Spleen (tissue), 11 donors: ENCODE data around the gene POU2AF3. TPM values are rescaled to one million over a fixed set of nuclear protein-coding genes. Genes with fewer than 3 reads are reported as not detected.
"Not testable (repeated sequence)": the region's sequence is repeated elsewhere in the genome, so short reads cannot be mapped to it uniquely, and the experiment has no call there.

Source experiments
- DNase-seq: peaks from one replicate; pipeline ENCODE4 v3.0.0-alpha.2; 2020
- H3K27ac ChIP-seq, 8 donors: fragments of 200-600 bp; sonication (generic) in 7 of 8; 1 replicate in 4 of 8; 2 replicates in 4 of 8; pipeline versions ENCODE4 v1.5.0 to v1.8.0; 2016 to 2021; ENCODE audit warnings: inconsistent platforms in 4 of 8, mild to moderate bottlenecking in 4 of 8, moderate library complexity in 1 of 8
- H3K27me3 ChIP-seq, 7 donors: fragments of 200-600 bp; sonication (generic) in 6 of 7; replicated peaks in 1 of 7; 1 replicate in 4 of 7; 2 replicates in 3 of 7; pipeline versions ENCODE4 v1.5.0 to v1.8.0; 2016 to 2021; ENCODE audit warnings: inconsistent platforms in 3 of 7, mild to moderate bottlenecking in 1 of 7
- H3K36me3 ChIP-seq, 6 donors: fragments of 200-600 bp; sonication (generic) in 5 of 6; 1 replicate in 4 of 6; 2 replicates in 2 of 6; pipeline versions ENCODE4 v1.5.0 to v1.8.0; 2016 to 2021; ENCODE audit warnings: inconsistent platforms in 2 of 6
- H3K4me1 ChIP-seq, 6 donors: fragments of 200-600 bp; sonication (generic) in 5 of 6; 1 replicate in 3 of 6; 2 replicates in 3 of 6; pipeline versions ENCODE4 v1.5.0 to v1.8.0; 2016 to 2021; ENCODE audit warnings: inconsistent platforms in 3 of 6
- H3K4me3 ChIP-seq, 8 donors: fragments of 200-600 bp; sonication (generic) in 7 of 8; 1 replicate in 4 of 8; 2 replicates in 4 of 8; pipeline versions ENCODE4 v1.5.0 to v1.8.0; 2016 to 2021; ENCODE audit warnings: inconsistent platforms in 4 of 8, mild to moderate bottlenecking in 4 of 8, moderate library complexity in 2 of 8
- H3K9me3 ChIP-seq, 8 donors: fragments of 200-600 bp; sonication (generic) in 7 of 8; 1 replicate in 4 of 8; 2 replicates in 4 of 8; pipeline versions ENCODE4 v1.5.0 to v1.8.0; 2016 to 2021; ENCODE audit warnings: inconsistent platforms in 4 of 8
- CTCF ChIP-seq, 11 experiments: fragments of 200-600 bp in 7 of 11; fragments of 450-650 bp in 4 of 11; sonication (generic) in 4 of 11; IDR thresholded peaks in 8 of 11; conservative IDR thresholded peaks in 3 of 11; 1 replicate in 7 of 11; 2 replicates in 4 of 11; pipeline versions ENCODE4 v1.4.0 to v1.8.0; 2016 to 2021; ENCODE audit warnings: antibody characterized with exemption in 11 of 11, inconsistent platforms in 4 of 11, mild to moderate bottlenecking in 1 of 11
- POLR2A ChIP-seq, 3 donors: fragments of 450-650 bp; IDR thresholded peaks; one replicate each; pipeline ENCODE4 v1.5.1; 2017; ENCODE audit warnings: antibody characterized with exemption in 3 of 3, mild to moderate bottlenecking in 1 of 3
- POLR2AphosphoS5 ChIP-seq, 3 donors: sonication (generic); formaldehyde crosslinking; IDR thresholded peaks; one replicate each; pipeline ENCODE4 v1.5.1; 2017; ENCODE audit warnings: antibody characterized with exemption in 3 of 3
- WGBS, 5 donors: extraction: QIAGEN DNeasy Blood & Tissue Kit in 3 of 5; methylation state at CpG; one replicate each; pipeline versions ENCODE4 v1.1.5 to v1.1.7; 2013 to 2018; 5-methylcytosine and 5-hydroxymethylcytosine counted together
- intact Hi-C: fragments of 100-400 bp; cut with DNase I; formaldehyde crosslinking; loops from one replicate; pipeline ENCODE4 v1.15.0; 2023; ENCODE audit warnings: low total_unique reads
- polyA plus RNA-seq, 3 donors: library from polyadenylated mRNA; stranded (reverse); fragments of 200-250 nt; gene quantifications; one replicate each; pipeline ENCODE4 v1.2.1, GENCODE V29; 2013
- total RNA-seq, 7 donors: library from RNA; depleted of rRNA in 3 of 7; stranded (reverse); fragments of >200 nt in 3 of 7; fragmentation: NEBNext Ultra II Directional in 4 of 7; extraction: Animal tissue kit (Norgen Biotek cat#: 25700) in 4 of 7; gene quantifications; one replicate each; pipeline versions ENCODE4 v1.1.0 to v1.2.1, GENCODE V29; 2016 to 2021
- donor health status: healthy with polysubstance abuse.
- donor health status: DM: no; HTN: no; CAD: no; lungs with moderate emphysema.
- donor health status: DM: no; HTN: no; CAD: no.
- donor health status: Bipolar disorder and iron deficiency.
- donor health status: healthy.
- donor health status: DM: no; HTN: no; CAD: no.
- donor health status: DM: yes; HTN: yes; CAD: no.

Gene POU2AF3
- total and polyA plus RNA-seq, 10 donors: 0.30 to 2.0 (median 0.61) TPM; not detected in 3

GRCh38 chr11:111283945-111284481 lies 14.3 kb upstream of the POU2AF3 start:
- TF ChIP-seq POLR2A (IDR thresholded peaks at IDR 0.05) (no peak), POLR2AphosphoS5 (IDR thresholded peaks at IDR 0.05) (peak in 2 of 3 donors; percentile 40)
- peak; percentile 81 for DNase-seq
- no peaks in the 10 kb centered on the region for H3K9me3 ChIP-seq
- H3K36me3 ChIP-seq: no peaks in the 10 kb centered on the region
- peaks cover 0 to 16% (median 8%) of the 10 kb centered on the region in 6 donors for H3K4me1 ChIP-seq
- intact Hi-C loops: loop anchor here (5.0 kb wide), 2 partner anchors 143 to 163 kb away; no protein-coding TSS in a partner anchor
- 69 to 76% (median 73%) methylated on average over 33 of the region's 33 CpGs for WGBS, 5 donors
- H3K4me3 ChIP-seq: no peak overlapping the region
- no peak overlapping the region for H3K27ac ChIP-seq
- H3K27me3 ChIP-seq: no peaks in the 10 kb centered on the region

- Histone ChIP-seq H3K4me3 (no peak overlapping the region), H3K27ac (no peak overlapping the region), H3K27me3 (no peaks in the 10 kb centered on the region), H3K9me3 (no peaks in the 10 kb centered on the region), H3K36me3 (no peaks in the 10 kb centered on the region), H3K4me1 (peaks cover 0 to 16% (median 8%) of the 10 kb centered on the region in 6 donors)
- intact Hi-C loops: no loop called here
- no peak for DNase-seq
- WGBS, 5 donors: 85 to 91% (median 86%) methylated on average over 18 of the region's 18 CpGs
- TF ChIP-seq CTCF (IDR thresholded peaks at IDR 0.05 in 8 of 11, conservative IDR thresholded peaks at IDR 0.05 in 3 of 11) (no peak), POLR2A (IDR thresholded peaks at IDR 0.05) (no peak), POLR2AphosphoS5 (IDR thresholded peaks at IDR 0.05) (no peak)
These were observed 12.9 kb upstream of the POU2AF3 start for GRCh38 chr11:111285189-111286091.

- 90 to 97% (median 95%) methylated on average over 5 of the region's 5 CpGs for WGBS, 5 donors
- TF ChIP-seq CTCF (IDR thresholded peaks at IDR 0.05 in 8 of 11, conservative IDR thresholded peaks at IDR 0.05 in 3 of 11) (no peak), POLR2A (IDR thresholded peaks at IDR 0.05) (no peak), POLR2AphosphoS5 (IDR thresholded peaks at IDR 0.05) (no peak)
- Histone ChIP-seq H3K36me3 (no peaks in the 10 kb centered on the region), H3K27ac (no peak overlapping the region), H3K9me3 (no peaks in the 10 kb centered on the region), H3K4me3 (no peak overlapping the region), H3K4me1 (no peaks in the 10 kb centered on the region), H3K27me3 (no peaks in the 10 kb centered on the region)
- DNase-seq: no peak
- intact Hi-C loops: no loop called here
These were observed 6.6 kb upstream of the POU2AF3 start for GRCh38 chr11:111291764-111292163.

GRCh38 chr11:111292408-111292807 lies 5.9 kb upstream of the POU2AF3 start:
- H3K27me3 ChIP-seq, intact Hi-C loops, H3K4me1 ChIP-seq, H3K4me3 ChIP-seq, H3K9me3 ChIP-seq, DNase-seq, H3K36me3 ChIP-seq, H3K27ac ChIP-seq: not testable (repeated sequence)
- WGBS, 5 donors: 81 to 97% (median 88%) methylated on average over 1 of the region's 1 CpG

- TF ChIP-seq POLR2A (IDR thresholded peaks at IDR 0.05) (no peak), CTCF (IDR thresholded peaks at IDR 0.05 in 8 of 11, conservative IDR thresholded peaks at IDR 0.05 in 3 of 11) (no peak), POLR2AphosphoS5 (IDR thresholded peaks at IDR 0.05) (no peak)
- Histone ChIP-seq H3K9me3 (no peaks in the 10 kb centered on the region), H3K27ac (no peak overlapping the region), H3K36me3 (no peaks in the 10 kb centered on the region), H3K4me3 (no peak overlapping the region), H3K4me1 (peaks cover 0 to 20% (median 19%) of the 10 kb centered on the region in 6 donors), H3K27me3 (peaks cover 0 to 34% (median 17%) of the 10 kb centered on the region in 7 donors)
- no peak for DNase-seq
- WGBS, 5 donors: 89 to 95% (median 92%) methylated on average over 3 of the region's 3 CpGs
- intact Hi-C loops: no loop called here
These were observed 2.1 kb upstream of the POU2AF3 start for GRCh38 chr11:111296196-111296595.
